Measurements from ENCODE around the gene HPCAL1.
A peak's percentile ranks its signal among the peaks of the same experiment; 100 is the strongest.

Gene HPCAL1

DNA sequence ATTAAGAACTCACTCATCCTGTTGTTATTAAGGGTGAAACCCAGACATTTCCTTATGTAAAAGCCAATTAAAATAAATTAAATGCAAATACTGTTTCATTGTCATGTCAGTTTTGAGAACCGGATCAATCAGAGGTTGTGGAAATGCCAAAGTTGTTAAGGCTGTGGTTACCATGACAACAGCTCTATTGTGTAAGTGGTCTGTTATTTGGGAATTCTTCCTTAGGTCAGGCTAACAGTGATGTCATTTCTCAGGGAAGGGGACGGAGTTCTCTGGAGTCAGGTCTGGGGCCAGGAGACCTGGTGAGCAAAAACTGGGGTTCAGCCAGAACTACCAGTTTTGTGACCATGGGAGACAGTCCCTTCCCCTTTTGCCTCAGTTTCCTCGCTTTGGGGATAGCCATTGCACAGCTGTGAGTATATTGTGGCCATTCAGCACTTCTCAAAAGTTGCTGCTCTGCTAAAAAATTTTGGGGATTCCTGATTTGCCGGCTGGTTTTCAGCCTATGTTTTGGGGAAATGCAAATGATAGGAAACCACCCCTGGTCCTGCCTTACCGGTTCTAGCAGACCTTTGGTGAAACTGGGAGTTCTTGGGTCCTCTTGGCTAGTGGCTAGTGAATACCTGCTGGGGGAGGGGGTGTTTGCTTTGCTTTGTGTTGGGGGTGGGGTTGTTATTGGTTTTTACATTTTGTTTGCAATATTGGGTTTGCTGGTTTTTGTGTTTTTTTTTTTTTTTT lies 21.6 kb downstream of the HPCAL1 start:
- no peak for DNase-seq (ENCODE audit: low read depth in 2 of 2)

GRCh38 chr2:10325278-10326145 lies 22.8 kb downstream of the HPCAL1 start:
- no peak for DNase-seq (ENCODE audit: low read depth in 2 of 2)

GRCh38 chr2:10326151-10326616 lies 23.5 kb downstream of the HPCAL1 start:
- DNase-seq (ENCODE audit: low read depth in 2 of 2) = no peak

- no peak for DNase-seq (ENCODE audit: low read depth in 2 of 2)
Measured at GRCh38 chr2:10326707-10327594, 24.2 kb downstream of the HPCAL1 start.

- DNase-seq (ENCODE audit: low read depth in 2 of 2) = no peak
Measured at GRCh38 chr2:10327896-10328669, 25.4 kb downstream of the HPCAL1 start.

GRCh38 chr2:10328670-10329579 lies 26.2 kb downstream of the HPCAL1 start:
- no peak for DNase-seq (ENCODE audit: low read depth in 2 of 2)

DNA sequence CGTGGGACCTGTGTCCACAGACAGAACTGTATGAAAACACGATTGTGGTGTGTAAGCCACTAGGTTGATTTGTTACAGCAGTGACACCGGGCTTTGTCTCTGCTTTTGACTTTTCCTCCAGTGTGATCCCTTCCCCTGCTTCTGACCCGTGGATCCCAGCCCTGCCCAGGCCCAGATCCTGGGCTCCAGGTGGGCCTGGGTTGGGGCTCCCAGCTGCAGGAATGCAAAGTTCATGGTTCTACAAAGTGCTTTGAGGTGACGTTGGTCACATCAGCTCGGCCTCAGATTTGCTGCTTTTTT lies 26.8 kb downstream of the HPCAL1 start:
- DNase-seq (ENCODE audit: low read depth in 2 of 2) = no peak

GRCh38 chr2:10329880-10330699 lies 27.4 kb downstream of the HPCAL1 start:
- DNase-seq (ENCODE audit: low read depth in 2 of 2) = no peak

GRCh38 chr2:10330700-10331026 lies 28.0 kb downstream of the HPCAL1 start:
- peak in 1 of 2 donors; percentile 10 for DNase-seq (ENCODE audit: low read depth in 2 of 2)

DNA sequence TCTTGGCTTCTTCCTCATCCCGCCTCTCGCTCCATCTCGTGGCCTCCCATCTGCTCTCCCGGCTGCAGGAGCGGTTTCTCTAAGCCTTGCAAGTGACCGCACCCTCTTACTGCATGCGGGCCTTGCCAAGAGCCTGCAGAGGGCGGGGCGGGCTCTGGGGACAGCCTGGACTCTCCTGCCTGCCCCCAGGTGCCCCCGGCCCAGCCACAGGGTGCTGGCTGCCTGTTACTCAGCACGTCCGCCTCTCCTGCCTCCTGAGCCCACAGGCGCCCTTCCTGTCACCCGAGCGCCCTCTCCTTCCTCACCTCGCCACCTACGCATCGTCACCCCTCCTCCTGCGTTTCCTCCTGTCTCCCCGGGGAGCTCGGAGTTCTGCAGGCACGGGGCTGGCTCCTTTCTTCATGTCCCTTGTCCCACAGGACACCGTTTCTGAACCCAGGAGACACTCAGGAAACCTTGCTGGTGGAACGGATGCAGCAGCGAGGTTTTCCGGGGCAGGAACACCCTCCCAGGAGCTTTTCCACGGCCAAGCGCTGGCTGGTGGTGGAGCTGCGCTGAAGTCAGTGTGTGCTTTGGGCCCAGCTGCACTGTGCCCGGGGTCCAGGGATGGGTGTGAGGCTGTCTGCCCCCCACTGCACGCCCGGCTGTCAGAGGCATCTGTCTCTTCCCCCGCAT lies 28.5 kb downstream of the HPCAL1 start:
- DNase-seq (ENCODE audit: low read depth in 2 of 2) = peak; percentile 73 to 77

DNA sequence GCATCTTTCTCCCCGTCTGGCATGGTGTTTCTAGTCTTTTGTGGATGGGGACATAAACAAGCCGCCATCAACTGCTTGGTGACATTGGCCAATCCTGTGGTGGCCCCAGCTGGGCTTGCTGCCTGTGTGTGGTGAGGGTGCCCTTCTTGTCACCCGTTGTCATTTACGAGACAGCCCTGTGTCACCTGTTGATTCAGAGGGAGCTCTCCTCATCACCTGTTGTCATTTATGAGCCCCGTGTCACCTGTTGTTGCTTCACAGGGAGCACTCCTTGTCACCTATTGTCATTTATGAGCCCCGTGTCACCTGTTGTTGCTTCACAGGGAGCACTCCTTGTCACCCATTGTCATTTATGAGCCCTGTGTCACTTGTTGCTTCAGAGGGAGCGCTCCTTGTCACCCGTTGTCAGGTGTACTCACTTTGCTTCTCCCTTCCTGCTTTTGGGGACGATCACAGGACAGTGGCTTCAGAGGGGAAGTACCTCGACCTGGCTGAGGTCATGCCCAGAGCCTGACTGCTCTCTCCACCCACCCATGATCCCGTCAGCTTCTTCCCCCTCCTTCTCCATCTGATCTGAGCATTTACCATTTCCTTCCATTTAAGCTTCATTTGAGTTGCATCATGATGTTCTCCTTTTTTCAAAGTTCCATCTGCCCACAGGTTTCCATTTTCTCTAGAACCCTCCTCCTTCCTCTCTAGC lies 29.1 kb downstream of the HPCAL1 start:
- peak; percentile 30 to 49 for DNase-seq (ENCODE audit: low read depth in 2 of 2)

DNA sequence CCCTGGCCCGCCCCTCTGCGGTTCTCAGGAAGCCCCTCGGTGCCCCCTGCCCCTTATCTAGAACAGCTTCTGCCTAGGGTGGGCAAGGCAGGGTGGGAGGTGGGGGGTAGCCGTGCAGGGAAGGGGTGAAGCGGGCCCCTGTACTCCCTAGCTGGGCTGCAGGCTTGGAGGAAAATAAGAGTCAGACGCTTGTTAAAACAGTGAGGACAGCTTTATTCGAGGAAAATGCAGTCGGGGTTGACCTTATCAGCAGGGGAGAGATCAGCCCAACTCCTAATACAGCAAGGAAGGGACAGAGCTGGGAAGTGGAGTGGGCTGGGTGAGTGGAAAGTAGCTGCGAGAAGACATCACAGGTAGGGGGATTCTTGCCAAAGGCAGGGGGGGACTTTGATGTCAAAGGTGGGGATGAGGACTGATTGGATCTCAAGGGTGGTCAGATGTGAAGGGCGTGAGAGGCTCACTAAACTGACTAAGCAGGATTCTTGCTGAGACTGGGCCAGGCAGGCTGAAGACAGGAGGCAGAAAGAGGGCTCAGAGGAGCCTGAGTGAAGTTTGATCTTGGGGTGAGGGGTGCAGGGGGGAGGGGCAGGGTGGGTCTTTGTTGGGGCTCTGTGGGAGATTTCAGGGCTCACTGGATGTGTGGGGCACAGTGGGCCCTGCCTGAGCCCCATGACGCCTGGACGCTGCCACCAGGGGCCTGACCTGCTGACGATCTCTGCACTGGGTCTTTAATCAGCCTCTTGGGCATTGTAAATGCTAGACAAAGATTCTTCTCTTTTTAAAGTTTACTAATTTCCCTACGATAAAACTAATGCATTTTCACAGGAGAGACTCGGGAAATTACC lies 29.9 kb downstream of the HPCAL1 start:
- DNase-seq (ENCODE audit: low read depth in 2 of 2) = peak; percentile 21 to 37

- DNase-seq (ENCODE audit: low read depth in 2 of 2) = no peak
Measured at GRCh38 chr2:10333247-10333613, 30.5 kb downstream of the HPCAL1 start.

- no peak for DNase-seq (ENCODE audit: low read depth in 2 of 2)
Measured at GRCh38 chr2:10333966-10334365, 31.3 kb downstream of the HPCAL1 start.

- DNase-seq (ENCODE audit: low read depth in 2 of 2) = no peak
Measured at GRCh38 chr2:10335046-10335840, 32.5 kb downstream of the HPCAL1 start.

DNA sequence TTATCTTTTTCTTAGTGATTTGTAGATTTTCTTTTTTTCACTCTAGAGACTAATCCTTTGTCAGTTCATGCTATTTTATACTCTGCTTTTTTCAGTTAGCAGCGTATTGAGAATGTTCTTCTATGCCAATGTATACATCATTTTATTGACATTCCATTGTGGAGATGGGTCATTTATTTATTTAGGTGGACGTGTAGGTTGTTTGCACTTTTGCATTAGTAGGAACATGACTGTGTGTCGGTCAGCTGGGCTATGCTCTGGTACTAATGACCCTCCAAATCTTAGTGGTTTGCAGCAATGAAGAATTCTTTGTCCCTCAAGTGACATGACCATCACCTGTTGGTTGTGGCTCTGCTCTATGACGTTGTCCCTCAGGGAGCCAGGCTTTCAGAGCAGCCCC lies 33.6 kb downstream of the HPCAL1 start:
- DNase-seq (ENCODE audit: low read depth in 2 of 2) = no peak

Data from stimulated activated CD8-positive, alpha-beta memory T cell treated with anti-CD3 and anti-CD28 coated beads, Interleukin-2, amount 100 ng/mL, for 48 hours (primary cell).